Type B pancreatic cell (in vitro differentiated cells): Measurements from ENCODE around the gene FBXO31. TPM values are rescaled to one million over a fixed set of nuclear protein-coding genes. Genes with fewer than 3 reads are reported as not detected.

Experiments used
- DNase-seq: peaks from one replicate; pipeline ENCODE4 v3.0.0; 2021; ENCODE audit warnings: mixed read lengths; ENCODE audit not compliant: unreplicated experiment; ENCODE audit errors: extremely low spot score
- H3K27ac Mint-ChIP-seq: 2 replicates; pipeline ENCODE4 v1.8.0; 2021; ENCODE audit warnings: mild to moderate bottlenecking, mixed read lengths
- H3K27me3 Mint-ChIP-seq: 2 replicates; pipeline ENCODE4 v1.8.0; 2021; ENCODE audit warnings: mixed read lengths
- H3K36me3 Mint-ChIP-seq: 2 replicates; pipeline ENCODE4 v1.8.0; 2021; ENCODE audit warnings: mixed read lengths
- H3K4me1 Mint-ChIP-seq: one replicate; pipeline ENCODE4 v1.8.0; 2021; ENCODE audit warnings: mixed read lengths; ENCODE audit not compliant: unreplicated experiment
- H3K4me3 Mint-ChIP-seq: 2 replicates; pipeline ENCODE4 v1.8.0; 2021; ENCODE audit warnings: mild to moderate bottlenecking, mixed read lengths
- H3K9me3 Mint-ChIP-seq: 2 replicates; pipeline ENCODE4 v1.8.0; 2021; ENCODE audit warnings: mixed read lengths
- CTCF ChIP-seq: fragments of 200-600 bp; sonication (generic); conservative IDR thresholded peaks from 2 replicates; pipeline ENCODE4 v1.5.0; 2021; ENCODE audit warnings: antibody characterized with exemption, mild to moderate bottlenecking
- total RNA-seq: library from RNA; stranded (reverse); gene quantifications from 2 replicates; pipeline ENCODE4 v1.2.1, GENCODE V29; 2021; ENCODE audit warnings: low replicate concordance

FBXO31 gene
- total RNA-seq, 1 donor from 2014 or later: 35.1 TPM

GRCh38 chr16:87333581-87334331 is 49.8 kb downstream of the FBXO31 start:
- Mint-ChIP-seq H3K9me3 (no peaks in the 10 kb centered on the region), H3K27me3 (no peaks in the 10 kb centered on the region), H3K4me3 (no peak overlapping the region), H3K36me3 (peaks cover 4% of the 10 kb centered on the region), H3K27ac (no peak overlapping the region), H3K4me1 (no peaks in the 10 kb centered on the region)
- TF ChIP-seq CTCF: no peak
- no peak for DNase-seq

- Mint-ChIP-seq H3K27me3 (no peaks in the 10 kb centered on the region), H3K4me3 (no peak overlapping the region), H3K36me3 (peaks cover 3% of the 10 kb centered on the region), H3K27ac (no peak overlapping the region), H3K4me1 (no peaks in the 10 kb centered on the region), H3K9me3 (no peaks in the 10 kb centered on the region)
- no peak for DNase-seq
- TF ChIP-seq CTCF: no peak
These were observed 50.5 kb downstream of the FBXO31 start for GRCh38 chr16:87333101-87333500.

- no peak for TF ChIP-seq CTCF
- H3K27me3 Mint-ChIP-seq: no peaks in the 10 kb centered on the region
- H3K9me3 Mint-ChIP-seq: no peaks in the 10 kb centered on the region
- no peaks in the 10 kb centered on the region for H3K4me1 Mint-ChIP-seq
- DNase-seq: no peak
- H3K36me3 Mint-ChIP-seq: no peaks in the 10 kb centered on the region
- H3K27ac Mint-ChIP-seq: no peak overlapping the region
- no peak overlapping the region for H3K4me3 Mint-ChIP-seq
These were observed 51.4 kb downstream of the FBXO31 start for GRCh38 chr16:87332150-87332549.

DNA sequence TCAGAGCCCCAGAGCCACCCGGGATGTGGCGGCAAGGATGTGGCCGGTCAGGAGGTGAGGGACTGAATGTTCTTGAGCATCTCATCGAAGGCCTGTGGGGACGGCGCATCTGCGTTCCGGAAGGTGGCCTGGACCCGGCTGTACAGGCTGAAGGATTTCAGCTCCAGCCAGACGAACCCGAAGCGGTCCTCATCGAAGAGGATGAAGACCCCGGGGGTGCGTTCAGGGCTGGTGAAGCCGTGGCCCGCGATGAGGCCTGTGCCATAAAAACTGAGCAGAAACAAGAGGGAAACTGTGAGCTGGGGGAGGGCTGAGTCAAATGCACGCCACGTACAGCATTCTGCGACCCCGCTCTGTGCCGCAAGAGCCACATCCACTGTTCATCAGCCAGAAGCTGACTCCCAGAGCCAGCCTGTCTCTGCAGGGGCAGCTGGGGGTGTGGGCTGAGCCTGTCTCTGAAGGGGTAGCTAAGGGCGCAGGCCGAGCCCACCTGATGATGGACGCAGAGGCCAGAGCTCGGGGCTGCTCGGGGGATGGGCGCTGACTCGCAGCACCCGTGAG is 52.3 kb downstream of the FBXO31 start:
- TF ChIP-seq CTCF: no peak
- H3K27me3 Mint-ChIP-seq: no peaks in the 10 kb centered on the region
- H3K4me1 Mint-ChIP-seq: no peaks in the 10 kb centered on the region
- H3K9me3 Mint-ChIP-seq: no peaks in the 10 kb centered on the region
- no peak for DNase-seq
- H3K4me3 Mint-ChIP-seq: no peak overlapping the region
- H3K36me3 Mint-ChIP-seq: no peaks in the 10 kb centered on the region
- no peak overlapping the region for H3K27ac Mint-ChIP-seq

DNA sequence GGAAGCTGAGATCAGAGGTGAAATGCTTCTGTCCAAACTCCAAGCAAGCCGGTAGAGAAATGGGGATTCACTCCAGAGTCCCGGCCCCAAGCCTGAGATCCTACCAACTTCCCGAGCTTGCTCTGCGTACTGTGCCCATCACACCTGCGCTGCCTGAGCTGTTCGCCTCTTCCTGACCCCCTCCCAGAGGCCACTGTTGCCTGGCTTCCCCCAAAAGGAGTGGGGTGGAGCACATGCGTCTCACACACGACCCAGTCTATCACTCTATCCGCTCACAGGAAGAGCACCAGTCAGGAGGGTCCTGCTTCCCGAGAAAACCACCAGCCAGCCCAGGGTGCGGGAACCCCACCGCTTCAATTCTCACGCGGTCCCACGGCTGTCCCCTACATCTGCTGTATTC is 52.9 kb downstream of the FBXO31 start:
- no peak for TF ChIP-seq CTCF
- Mint-ChIP-seq H3K4me1 (no peaks in the 10 kb centered on the region), H3K4me3 (no peak overlapping the region), H3K36me3 (no peaks in the 10 kb centered on the region), H3K9me3 (no peaks in the 10 kb centered on the region), H3K27ac (no peak overlapping the region), H3K27me3 (no peaks in the 10 kb centered on the region)
- no peak for DNase-seq
